NCI-H2029 (cell line): ENCODE results near the gene FGFR2.

ENCODE experiments used
- DNase-seq: peaks from one replicate; lab custom pipeline; 2025; lab: John Stamatoyannopoulos, UW

FGFR2 gene

GRCh38 chr10:121598263-121599249, at the start of gene FGFR2:
TSS of gene FGFR2 (minus strand) at chr10:121598444. CDS start at chr10:121593817, 4,627 bp downstream.
- DNase-seq = peak; percentile 58

- no peak for DNase-seq
Measured at GRCh38 chr10:121647401-121647800, 49.2 kb upstream of the FGFR2 start.

GRCh38 chr10:121645696-121646095, 47.5 kb upstream of the FGFR2 start:
- no peak for DNase-seq

DNA sequence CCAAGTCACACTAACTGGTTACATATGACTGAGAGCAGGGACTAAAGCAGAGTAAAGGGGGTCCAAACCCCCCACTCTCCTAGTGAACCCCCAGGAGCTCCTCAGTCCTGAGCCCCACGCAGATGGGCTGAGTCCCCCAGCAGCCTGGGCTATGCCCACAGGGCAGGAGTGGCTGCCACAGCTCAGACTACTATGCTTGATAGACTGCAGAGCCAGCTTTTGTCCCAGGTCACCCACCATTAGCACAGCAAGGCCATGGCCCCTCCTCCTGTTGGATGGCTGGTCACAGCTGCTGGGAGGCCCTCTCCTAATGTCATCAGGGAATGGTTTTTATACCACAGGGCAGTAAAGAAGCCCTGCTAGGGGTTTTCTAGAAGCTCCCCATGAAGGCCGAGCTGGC, 46.3 kb upstream of the FGFR2 start:
- DNase-seq = no peak

- DNase-seq = no peak
Measured at GRCh38 chr10:121640266-121640665, 42.0 kb upstream of the FGFR2 start.

- no peak for DNase-seq
Measured at GRCh38 chr10:121639416-121639815, 41.2 kb upstream of the FGFR2 start.

- no peak for DNase-seq
Measured at GRCh38 chr10:121637437-121637836, 39.2 kb upstream of the FGFR2 start.

DNA sequence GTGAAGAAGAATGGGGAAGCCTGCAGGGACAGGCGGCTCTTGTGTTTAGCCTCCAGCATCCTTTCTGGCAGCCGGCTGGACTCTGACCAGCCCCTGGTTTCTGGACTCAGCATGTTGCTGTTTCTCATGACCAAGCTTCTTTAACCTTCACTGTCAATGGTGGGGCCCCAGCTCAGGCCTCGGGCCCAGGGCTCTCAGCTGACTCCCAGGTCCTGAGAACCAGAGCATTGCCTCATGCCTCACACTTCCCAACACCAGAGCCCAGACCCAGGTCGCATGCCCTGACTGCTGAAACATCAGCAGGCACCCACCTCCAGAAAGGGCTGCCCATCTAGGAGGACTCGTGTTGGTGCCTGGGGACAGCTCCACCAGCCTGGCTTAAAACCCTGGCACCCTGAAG, 34.8 kb upstream of the FGFR2 start:
- no peak for DNase-seq

DNA sequence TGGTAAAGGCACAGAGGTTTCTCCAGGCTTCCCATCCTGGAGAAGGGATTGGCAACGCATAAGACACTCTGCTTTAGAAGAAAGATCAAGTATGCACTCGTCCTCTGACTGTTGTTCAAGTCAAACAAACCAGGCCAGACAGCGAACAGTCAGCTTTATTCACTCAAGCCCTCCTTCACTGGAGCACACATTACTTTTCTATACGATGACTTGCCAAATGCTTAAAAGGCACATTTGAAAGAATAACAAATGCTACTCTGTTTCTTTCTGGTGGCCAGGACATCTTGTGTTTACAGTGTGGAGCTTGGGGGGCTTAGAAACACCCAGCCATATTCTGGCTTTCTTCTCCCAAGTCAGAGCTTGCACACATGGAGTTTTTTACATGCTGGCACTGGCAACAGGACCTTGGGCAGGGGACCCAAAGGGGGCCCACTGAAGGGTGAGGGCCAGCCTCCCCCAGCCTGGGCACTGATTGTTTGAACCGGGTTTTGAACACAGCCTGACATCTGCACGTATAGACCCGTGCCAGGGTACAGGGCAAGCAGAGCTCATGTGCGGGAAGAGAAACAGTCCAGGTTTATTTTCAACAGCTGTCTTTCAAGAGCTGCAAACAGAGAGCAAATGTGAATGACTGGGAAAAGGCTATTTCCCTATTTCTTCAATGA, 33.3 kb upstream of the FGFR2 start:
- no peak for DNase-seq

DNA sequence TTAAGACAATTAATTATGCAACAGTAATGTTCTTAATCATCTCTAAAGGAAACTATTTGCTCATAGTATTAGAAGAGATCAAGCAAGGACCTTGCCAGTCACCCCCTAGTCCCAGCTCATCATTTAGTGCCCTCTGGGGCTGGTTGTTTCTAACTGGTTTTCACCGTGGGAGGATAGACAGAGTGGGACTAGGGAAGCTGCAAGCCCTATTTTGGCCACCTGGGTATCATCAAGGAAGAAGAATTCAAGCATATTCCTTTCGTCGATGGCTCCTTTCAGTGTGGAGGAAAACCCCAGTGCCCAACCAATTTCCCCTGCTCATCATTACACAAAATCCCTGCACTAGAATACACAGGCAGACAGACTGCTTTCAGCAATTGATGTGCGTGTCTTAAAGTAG, 30.6 kb upstream of the FGFR2 start:
- DNase-seq = no peak

GRCh38 chr10:121627876-121628581, 29.8 kb upstream of the FGFR2 start:
- no peak for DNase-seq

DNA sequence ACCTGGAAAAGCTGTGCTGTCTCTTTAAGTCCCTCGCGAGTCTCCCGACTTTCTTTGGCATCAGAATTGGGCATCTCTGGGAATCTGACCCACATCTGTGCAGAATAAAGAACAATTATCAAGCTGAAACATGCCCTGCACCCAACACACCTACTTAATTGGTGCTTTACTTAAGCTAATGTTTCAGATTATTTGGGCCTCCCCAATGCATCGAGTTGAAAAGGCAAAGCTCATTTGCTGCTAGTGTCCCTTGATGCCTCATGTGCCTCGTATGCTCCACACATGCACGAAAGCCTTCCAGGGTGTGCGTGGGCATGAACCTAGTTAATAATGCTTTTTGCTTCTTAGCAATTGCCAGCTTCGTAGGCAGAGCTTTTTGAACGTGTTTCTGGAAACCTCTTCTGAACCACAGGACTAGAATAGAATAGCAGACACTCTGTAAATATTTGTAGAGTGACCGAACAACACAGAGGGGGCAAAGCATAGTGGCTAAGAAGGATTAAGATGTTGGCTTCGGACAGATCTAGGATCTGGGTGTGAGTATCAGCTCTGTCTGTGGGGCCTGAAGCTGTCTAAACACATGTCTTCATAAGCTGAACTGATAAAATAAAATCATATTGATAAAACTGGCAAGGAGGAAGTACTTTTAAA, 26.7 kb upstream of the FGFR2 start:
- DNase-seq = no peak

- DNase-seq = no peak
Measured at GRCh38 chr10:121618906-121619305, 20.7 kb upstream of the FGFR2 start.

DNA sequence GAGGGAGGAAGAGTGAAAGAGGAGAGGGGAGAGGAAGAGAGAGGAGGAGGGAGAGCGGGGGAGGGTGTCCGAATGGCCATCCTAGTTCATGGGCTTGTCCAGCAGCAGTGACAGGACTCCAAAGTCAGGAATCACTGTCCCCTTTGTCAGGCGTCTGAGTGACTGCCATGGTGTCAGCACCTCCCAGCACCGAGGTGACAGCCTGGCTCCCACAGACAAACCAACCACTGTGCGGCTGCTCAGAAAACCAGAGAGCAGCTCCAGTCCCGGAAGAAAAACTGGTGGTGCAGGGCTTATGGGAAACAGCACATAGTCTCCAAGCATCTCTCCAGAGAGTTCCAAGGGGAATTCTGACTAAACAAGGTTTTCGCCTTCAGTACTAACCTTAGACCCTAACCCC, 18.9 kb upstream of the FGFR2 start:
- no peak for DNase-seq

- DNase-seq = no peak
Measured at GRCh38 chr10:121616291-121616690, 18.0 kb upstream of the FGFR2 start.

GRCh38 chr10:121615836-121616235, 17.6 kb upstream of the FGFR2 start:
- DNase-seq = no peak

DNA sequence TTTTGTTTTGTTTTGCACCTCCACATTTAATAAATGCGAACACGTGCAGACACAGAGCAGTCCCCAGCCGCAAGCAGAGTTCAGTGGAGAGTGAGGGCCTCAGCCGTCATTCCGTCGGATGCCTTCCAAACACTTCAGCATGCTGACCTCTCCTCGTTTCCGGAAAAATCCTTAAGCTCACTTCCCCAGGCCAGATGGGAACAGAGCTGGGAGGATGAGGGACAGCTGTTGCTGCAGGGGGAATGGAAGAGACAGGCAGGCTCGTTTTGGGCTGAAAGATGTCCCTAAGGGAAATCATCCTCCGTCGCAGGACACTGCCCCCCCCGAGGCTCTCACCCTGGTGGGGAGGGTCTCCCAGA, 17.2 kb upstream of the FGFR2 start:
- DNase-seq = no peak

DNA sequence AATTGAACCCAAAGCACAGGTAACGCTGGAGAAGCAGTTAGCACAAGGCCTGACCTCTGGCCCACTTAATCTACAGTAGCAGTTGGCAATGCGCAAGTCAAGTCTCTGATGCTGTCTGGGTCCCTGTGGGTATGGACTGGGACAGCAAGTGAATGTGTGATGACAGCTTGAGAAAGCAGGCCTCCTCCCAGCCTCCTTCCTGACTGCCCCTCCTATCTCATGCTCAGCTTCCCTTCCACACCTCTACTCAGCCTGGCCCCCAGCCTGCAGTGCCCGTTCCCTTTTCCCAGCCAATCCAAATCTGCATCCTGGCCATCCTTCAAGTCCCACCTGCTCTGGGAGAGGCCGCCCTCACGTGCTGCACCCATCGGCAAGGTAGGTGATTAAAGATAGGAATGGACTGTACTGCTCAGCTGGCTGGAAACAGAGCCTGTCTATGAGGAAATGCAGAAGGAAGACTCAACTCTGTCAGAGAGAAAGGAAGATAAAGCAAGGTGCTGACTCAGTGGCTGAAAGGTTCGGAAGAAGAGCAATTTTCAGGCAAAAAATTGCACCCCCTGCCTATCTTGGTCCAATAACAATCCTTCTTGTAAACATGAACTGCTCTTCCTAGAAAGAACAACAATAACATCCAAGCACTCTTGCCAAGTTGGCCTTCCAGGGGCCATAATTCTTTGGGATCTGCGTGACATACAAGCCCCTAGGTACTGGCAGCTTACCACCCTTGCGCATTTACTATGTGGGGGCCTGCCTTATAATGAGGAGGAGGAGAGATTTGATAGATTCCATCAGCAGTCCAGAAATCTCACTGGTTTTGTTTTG, 16.6 kb upstream of the FGFR2 start:
- no peak for DNase-seq

DNA sequence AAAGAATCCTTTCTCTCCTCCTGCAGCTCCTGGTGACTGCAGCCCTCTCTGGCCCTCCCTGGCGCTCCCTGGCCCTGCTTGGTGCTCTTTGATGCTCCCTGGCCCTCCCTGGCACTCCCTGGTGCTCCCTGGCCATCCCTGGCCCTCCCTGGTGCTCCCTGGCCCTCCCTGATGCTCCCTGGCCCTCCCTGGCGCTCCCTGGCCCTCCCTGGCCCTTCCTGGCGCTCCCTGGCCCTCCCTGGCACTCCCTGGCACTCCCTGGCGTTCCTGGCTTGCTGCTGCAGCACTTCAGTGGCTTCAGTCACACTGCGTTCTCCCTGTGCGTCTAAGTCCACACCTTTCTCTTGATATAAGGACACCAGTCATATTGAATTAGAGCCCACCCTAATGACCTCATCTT, 15.2 kb upstream of the FGFR2 start:
- DNase-seq = no peak

- DNase-seq = no peak
Measured at GRCh38 chr10:121611393-121612159, 13.3 kb upstream of the FGFR2 start.
